DOHH2 (cell line): ENCODE results near the gene CLASP2.
A peak's percentile ranks its signal among the peaks of the same experiment; 100 is the strongest.

Experiments
- H3F3A ChIP-seq: fragments of 200-600 bp; sonication (generic), shearing (Covaris generic); 2 replicates; pipeline ENCODE4 v1.6.0; 2016; ENCODE audit warnings: antibody characterized with exemption, mild to moderate bottlenecking; ENCODE audit not compliant: control insufficient read depth, insufficient read depth
- H3K27ac ChIP-seq: fragments of 200-600 bp; sonication (generic); 2 replicates; pipeline ENCODE4 v1.5.1; 2014; ENCODE audit warnings: low read depth, mild to moderate bottlenecking, low read length, moderate library complexity
- H3K27me3 ChIP-seq: fragments of 200-600 bp; sonication (generic); 2 replicates; pipeline ENCODE4 v1.6.1; 2014; ENCODE audit warnings: mild to moderate bottlenecking, low read length, mixed read lengths; ENCODE audit not compliant: control insufficient read depth
- H3K36me3 ChIP-seq: fragments of 200-600 bp; sonication (generic); 2 replicates; pipeline ENCODE4 v1.6.1; 2014; ENCODE audit warnings: mild to moderate bottlenecking, low read length, moderate library complexity, mixed read lengths; ENCODE audit not compliant: control insufficient read depth
- H3K4me1 ChIP-seq: fragments of 200-600 bp; sonication (generic); 2 replicates; pipeline ENCODE4 v1.6.1; 2014; ENCODE audit warnings: mild to moderate bottlenecking, low read length, mixed read lengths; ENCODE audit not compliant: control insufficient read depth
- H3K4me2 ChIP-seq: fragments of 200-600 bp; sonication (generic); 2 replicates; pipeline ENCODE4 v1.6.0; 2014; ENCODE audit warnings: mild to moderate bottlenecking, low read length, moderate library complexity
- H3K4me3 ChIP-seq: fragments of 200-600 bp; sonication (generic); 2 replicates; pipeline ENCODE4 v1.5.1; 2014; ENCODE audit warnings: mild to moderate bottlenecking, low read length, mixed read lengths
- H3K79me2 ChIP-seq: fragments of 200-600 bp; sonication (generic); 2 replicates; pipeline ENCODE4 v1.6.1; 2014; ENCODE audit warnings: mild to moderate bottlenecking, low read length, mixed read lengths; ENCODE audit not compliant: control insufficient read depth
- H3K9me2 ChIP-seq: fragments of 200-600 bp; sonication (generic); replicated peaks from 2 replicates; pipeline ENCODE4 v1.6.1; 2014; ENCODE audit warnings: mild to moderate bottlenecking, low read length, mixed read lengths; ENCODE audit not compliant: control insufficient read depth
- H3K9me3 ChIP-seq: fragments of 200-600 bp; sonication (generic); 2 replicates; pipeline ENCODE4 v1.6.1; 2014; ENCODE audit warnings: antibody characterized with exemption, low read length, mixed read lengths; ENCODE audit not compliant: control insufficient read depth, insufficient read depth
- H4K20me1 ChIP-seq: fragments of 200-600 bp; sonication (generic); 2 replicates; pipeline ENCODE4 v1.6.0; 2014; ENCODE audit warnings: low read depth, mild to moderate bottlenecking, antibody characterized with exemption, low read length, moderate library complexity; ENCODE audit not compliant: control insufficient read depth, insufficient read depth
- CTCF ChIP-seq: fragments of 200-600 bp; sonication (generic); IDR thresholded peaks from one replicate; pipeline ENCODE4 v1.5.1; 2014; ENCODE audit warnings: antibody characterized with exemption, mild to moderate bottlenecking, low read depth, low read length; ENCODE audit not compliant: poor library complexity, severe bottlenecking
- EZH2phosphoT487 ChIP-seq: fragments of 200-600 bp; sonication (generic); IDR thresholded peaks from 2 replicates; pipeline ENCODE4 v1.6.1; 2017; ENCODE audit warnings: borderline replicate concordance, mild to moderate bottlenecking, antibody characterized with exemption, low read length, moderate library complexity, mixed read lengths

The CLASP2 gene

GRCh38 chr3:33543601-33544000, 174.5 kb downstream of the CLASP2 start:
- Histone ChIP-seq H4K20me1 (no peaks in the 10 kb centered on the region), H3K27me3 (no peaks in the 10 kb centered on the region), H3K4me3 (0 out of 2 replicates have a peak overlapping the region, but pooled peaks have one; percentile 0), H3K4me2 (peak overlapping the region; percentile 5), H3K9me3 (no peaks in the 10 kb centered on the region), H3K27ac (no peak overlapping the region; the same call in 1 of the 2 replicates), H3F3A (0 out of 2 replicates have a peak, but pooled peaks cover 6% of the 10 kb centered on the region), H3K4me1 (peaks cover 30% of the 10 kb centered on the region), H3K79me2 (no peaks in the 10 kb centered on the region), H3K36me3 (peaks cover 30% of the 10 kb centered on the region), H3K9me2 (no peaks in the 10 kb centered on the region)
- no peak for TF ChIP-seq EZH2phosphoT487
- no peak for TF ChIP-seq CTCF

GRCh38 chr3:33541918-33542317, 176.1 kb downstream of the CLASP2 start:
- H3K4me3 ChIP-seq = peak overlapping the region; percentile 33
- H3K4me1 ChIP-seq = peaks cover 30% of the 10 kb centered on the region
- H3F3A ChIP-seq = 0 out of 2 replicates have a peak, but pooled peaks cover 6% of the 10 kb centered on the region
- peak overlapping the region; percentile 59 for H3K4me2 ChIP-seq
- H4K20me1 ChIP-seq = no peaks in the 10 kb centered on the region
- no peaks in the 10 kb centered on the region for H3K9me3 ChIP-seq
- no peaks in the 10 kb centered on the region for H3K9me2 ChIP-seq
- H3K36me3 ChIP-seq = peaks cover 34% of the 10 kb centered on the region
- peak overlapping the region; percentile 29 for H3K27ac ChIP-seq
- TF ChIP-seq EZH2phosphoT487 = no peak
- no peak for TF ChIP-seq CTCF
- no peaks in the 10 kb centered on the region for H3K79me2 ChIP-seq
- H3K27me3 ChIP-seq = no peaks in the 10 kb centered on the region

GRCh38 chr3:33538678-33539339, 179.2 kb downstream of the CLASP2 start:
- Histone ChIP-seq H3K4me1 (peaks cover 25% of the 10 kb centered on the region), H3F3A (0 out of 2 replicates have a peak, but pooled peaks cover 3% of the 10 kb centered on the region), H3K9me3 (no peaks in the 10 kb centered on the region), H3K27me3 (no peaks in the 10 kb centered on the region), H4K20me1 (no peaks in the 10 kb centered on the region), H3K4me2 (no peak overlapping the region), H3K27ac (no peak overlapping the region), H3K36me3 (peaks cover 51% of the 10 kb centered on the region), H3K4me3 (no peak overlapping the region), H3K79me2 (no peaks in the 10 kb centered on the region), H3K9me2 (no peaks in the 10 kb centered on the region)
- TF ChIP-seq EZH2phosphoT487 (no peak), CTCF (no peak)
